Measurements from ENCODE around the gene CMSS1.

- TF ChIP-seq CTCF (conservative IDR thresholded peaks at IDR 0.05; ENCODE audit: low read length) (no peak), EZH2phosphoT487 (IDR thresholded peaks at IDR 0.05; ENCODE audit: borderline replicate concordance) (no peak)
These were observed 266.6 kb downstream of the CMSS1 start for GRCh38 chr3:100084100-100084806.

All from Loucy (cell line).